Suppressor macrophage treated with lipopolysaccharide for 1 hour (primary cell): ENCODE data around the gene SMNDC1.
A peak's percentile ranks its signal among the peaks of the same experiment; 100 is the strongest.
"Not testable (repeated sequence)": the region's sequence is repeated elsewhere in the genome, so short reads cannot be mapped to it uniquely, and the experiment has no call there.

Experiments used
- DNase-seq, 3 donors: peaks; one replicate each; pipeline ENCODE4 v3.0.0-alpha.2; 2020 to 2022

Gene SMNDC1

DNA sequence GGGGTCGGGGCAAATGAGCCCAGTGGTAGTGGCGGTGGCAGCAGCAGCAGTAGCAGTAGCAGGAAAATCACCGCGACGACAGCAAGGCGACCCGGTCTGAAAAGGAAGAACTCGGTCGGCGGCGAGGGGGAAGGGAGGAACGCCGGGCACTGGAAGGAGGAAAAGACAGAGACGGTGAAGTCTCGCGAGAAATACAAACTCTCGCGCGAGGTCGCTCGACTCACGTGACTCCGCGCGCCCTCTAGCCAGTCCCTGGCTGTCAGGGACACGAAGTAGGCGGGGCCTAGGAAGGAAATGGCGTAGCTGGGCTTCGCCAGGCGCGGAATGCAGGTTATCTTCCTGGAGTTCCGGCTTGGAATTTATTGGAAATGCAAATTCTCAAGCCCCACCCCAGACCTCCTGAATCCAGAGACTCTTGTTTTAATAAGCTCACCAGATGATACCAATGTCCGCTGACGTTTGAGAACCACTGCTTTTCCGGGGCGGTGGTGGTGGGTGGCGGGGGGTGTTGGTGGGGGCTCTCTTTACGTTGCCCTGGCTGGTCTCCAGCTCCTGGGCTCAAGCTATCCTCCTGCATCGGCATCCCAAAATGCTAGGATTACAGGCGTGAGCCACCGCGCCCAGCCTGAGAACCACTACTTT lies at the start of gene SMNDC1:
TSS of gene SMNDC1 (minus strand) at position 141 of the 642 bp plus-strand sequence. CDS start 1,333 bp downstream, outside the sequence.
- DNase-seq = peak; percentile 98 to 99 (median 99)

DNA sequence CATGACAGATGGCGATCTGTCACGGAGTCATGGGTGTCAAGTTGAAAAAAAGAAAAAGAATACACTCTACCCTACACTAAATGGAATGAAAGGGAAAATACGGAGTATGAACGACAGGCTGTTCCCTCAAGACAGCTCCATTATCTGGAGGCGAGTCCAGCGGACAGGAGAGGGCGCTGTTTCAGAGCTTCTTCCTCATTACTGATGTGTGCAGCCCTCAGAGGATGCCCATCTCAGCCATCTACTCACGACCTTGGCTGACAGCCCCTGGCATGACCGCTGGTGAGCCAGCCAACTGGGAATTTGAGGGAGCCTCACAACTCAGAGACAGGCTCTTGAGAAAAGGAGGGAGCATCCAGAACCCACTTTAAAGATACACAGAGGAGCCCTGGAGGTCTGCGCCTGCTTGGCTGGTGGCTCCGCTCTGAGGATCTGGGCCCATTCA lies 49.6 kb upstream of the SMNDC1 start:
- DNase-seq = peak; percentile 78 to 94 (median 93)

DNA sequence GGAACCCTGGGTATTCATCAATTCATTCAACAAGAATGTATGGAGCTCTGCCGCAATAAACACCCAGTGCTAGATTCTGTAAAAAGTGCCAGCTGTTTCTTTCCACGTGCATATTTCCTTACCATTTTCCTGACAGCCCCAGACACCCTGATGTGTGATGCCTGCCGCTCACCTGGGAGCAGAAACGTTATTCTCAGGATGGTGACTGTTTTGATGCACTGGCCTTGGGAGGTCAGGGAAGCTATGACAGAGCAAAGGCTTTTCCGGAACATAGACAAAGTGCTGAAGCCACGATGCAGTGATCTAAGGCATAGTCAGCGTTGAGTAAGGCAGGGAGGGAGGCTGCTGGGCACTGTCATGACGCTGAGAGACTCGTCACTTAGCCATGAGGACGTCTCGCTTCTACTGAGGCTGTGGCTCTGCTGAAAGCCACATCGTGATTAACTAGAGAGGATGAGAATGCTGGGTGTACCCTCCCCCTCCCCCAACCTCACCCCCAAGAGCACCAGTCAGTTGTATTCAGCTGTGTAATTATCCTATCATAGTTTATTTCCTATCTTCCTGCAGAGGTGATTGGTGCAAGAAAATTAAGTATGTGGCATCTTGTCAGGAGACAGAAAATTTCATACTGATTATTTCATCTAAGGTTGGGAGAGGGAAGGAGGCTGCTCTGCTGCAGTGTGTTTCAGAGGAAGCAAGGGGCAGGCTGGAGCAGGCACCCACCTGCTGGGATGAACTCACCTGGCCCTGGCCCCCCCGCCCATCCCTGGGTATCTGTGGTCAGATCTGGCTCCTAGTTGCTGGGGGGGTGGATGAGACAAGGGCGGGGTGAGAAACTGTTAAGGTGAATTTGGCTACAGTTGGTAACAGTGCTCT lies 48.8 kb upstream of the SMNDC1 start:
- DNase-seq = peak; percentile 66 to 72 (median 67)

DNA sequence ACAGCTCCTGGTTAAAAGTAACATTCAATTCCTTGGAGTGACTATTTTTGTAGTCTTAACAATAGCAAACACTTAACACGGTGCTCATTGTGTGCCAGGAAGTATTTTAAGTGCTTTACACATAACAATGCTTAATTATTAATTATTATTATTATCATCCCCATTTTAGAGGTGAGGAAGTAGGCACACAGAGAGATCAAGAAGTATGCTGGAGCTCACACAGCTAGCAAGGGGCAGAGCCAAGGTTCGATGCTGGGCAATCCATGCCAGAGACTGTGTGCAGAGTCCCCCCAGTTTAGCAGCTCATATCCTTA lies 48.2 kb upstream of the SMNDC1 start:
- DNase-seq = no peak

DNA sequence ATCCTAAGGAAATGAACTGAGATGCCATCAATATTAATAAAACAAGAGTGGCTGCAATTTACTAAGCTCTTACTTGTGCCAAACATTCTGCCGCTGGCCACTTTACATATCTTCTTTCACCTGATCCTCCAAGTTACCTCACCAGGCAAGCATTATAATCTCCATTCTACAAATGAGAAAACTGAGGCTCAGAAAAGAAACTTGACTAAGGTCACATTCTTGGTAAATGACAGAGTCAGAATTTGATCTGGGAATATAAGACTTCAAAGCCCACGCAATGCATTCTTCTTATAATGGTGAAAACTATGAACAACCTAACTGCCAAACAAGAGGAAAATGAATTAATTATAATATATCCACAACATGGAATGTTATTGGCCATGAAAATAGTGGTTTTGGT lies 46.1 kb upstream of the SMNDC1 start:
- no peak for DNase-seq

DNA sequence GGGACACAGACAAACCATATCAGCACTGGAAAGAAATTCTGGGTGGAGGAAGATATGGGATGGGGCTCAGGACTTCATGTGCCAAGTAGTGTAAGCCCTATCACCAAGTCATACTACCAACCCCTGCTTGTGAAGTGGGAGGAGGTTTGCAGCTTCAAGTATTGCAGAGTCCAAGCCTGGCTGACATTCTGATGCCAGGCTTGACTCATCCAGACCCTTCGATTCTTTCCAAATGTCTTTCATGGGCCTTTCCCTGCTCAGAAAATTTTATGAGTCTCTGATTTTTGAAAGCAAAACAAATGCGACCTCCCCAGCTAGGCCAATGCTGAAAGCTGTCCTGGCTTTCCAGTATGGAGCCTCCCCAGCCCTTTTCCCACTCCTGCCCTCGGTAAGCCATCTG lies 45.1 kb upstream of the SMNDC1 start:
- peak in 2 of 3 donors; percentile 30 to 66 for DNase-seq

DNA sequence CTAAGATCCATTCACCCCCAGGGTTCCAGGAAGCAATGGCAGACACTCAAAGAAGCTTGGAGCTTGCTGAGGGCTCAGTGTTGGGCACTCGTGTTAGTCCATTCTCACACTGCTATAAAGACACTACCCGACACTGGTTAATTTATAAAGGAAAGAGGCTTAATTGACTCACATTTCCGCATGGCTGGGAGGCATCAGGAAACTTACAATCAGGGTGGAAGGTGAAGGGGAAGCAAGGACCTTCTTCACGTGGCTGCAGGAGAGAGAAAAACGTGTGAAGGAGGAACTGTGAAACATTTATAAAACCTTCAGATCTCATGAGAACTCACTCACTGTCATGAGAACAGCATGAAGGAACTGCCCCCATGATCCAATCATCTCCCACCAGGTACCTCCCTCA lies 44.7 kb upstream of the SMNDC1 start:
- DNase-seq = no peak

DNA sequence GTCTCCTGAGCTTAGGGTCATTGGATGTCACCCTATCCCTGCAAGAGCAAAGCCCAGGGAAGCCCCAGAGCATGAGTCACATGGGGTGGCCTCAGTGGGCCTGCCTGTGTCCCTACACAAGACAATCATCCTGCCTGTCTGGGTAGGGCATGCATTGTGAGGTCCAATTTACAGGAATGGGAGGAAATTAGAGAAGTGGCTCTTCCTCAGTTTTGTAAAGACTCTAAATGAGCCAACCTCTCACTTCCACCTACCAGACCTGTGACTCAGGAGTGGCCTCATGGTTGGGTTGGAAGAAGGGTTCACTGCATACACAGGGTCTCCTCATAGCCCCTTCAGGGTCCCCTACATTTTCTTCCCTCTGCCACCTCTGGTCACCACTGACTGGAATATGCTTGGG lies 43.6 kb upstream of the SMNDC1 start:
- DNase-seq = peak; percentile 49 to 79 (median 51)

DNA sequence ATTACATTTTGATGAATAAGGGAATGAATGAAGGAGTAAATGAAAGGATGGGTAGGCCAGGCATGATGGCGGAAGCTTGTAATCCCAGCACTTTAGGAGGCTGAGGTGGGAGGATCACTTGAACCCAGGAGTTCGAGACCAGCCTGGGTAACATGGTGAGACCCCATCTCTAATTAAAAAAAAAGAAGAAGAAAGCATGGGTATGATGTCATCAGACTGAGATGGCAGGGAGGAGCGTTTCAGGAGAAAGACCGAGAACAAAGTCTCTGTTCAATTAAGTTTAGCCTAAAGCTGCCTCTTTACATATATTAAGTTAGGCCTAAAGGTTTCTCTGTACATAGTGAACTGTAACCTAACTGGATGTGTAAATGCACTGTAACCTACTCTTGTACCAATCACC lies 42.2 kb upstream of the SMNDC1 start:
- no peak for DNase-seq

DNA sequence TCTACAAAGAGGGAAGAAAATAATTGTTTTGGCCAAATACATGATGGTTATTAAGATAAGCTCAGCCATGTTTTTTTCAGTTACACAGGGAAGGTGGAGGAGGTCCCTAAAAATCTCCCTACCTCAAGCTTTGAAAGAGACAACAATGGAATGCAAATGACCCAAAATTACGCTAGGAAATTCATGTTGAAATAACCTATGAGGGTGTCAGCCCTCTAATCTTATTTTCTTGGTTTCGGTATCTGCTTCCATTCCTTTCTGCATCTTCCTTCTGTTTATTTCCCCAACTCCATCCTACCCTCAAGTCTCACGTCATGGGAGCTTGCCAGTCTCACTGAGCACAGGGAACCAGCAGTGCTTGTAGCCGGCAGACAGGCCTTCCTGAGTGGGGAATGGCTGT lies 40.6 kb upstream of the SMNDC1 start:
- DNase-seq = peak in 2 of 3 donors; percentile 24 to 50

DNA sequence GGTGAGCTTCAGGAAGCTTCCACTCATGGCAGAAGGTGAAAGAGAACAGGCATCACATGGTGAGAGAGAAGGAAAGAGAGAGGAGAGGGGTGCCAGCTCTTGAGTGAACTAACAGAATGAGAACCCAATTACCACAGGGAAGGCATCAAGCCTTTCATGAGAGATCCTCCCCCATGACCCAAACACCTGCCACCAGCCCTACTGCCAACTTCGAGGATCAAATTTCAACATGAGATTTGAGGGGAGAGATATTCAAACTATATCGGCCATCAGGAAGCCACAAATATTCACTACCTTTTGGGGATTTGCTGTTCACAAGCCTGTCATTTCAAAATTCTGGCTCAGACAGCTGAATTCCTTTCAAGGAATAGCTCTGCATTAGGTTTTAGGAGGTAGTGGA lies 39.9 kb upstream of the SMNDC1 start:
- DNase-seq = no peak

DNA sequence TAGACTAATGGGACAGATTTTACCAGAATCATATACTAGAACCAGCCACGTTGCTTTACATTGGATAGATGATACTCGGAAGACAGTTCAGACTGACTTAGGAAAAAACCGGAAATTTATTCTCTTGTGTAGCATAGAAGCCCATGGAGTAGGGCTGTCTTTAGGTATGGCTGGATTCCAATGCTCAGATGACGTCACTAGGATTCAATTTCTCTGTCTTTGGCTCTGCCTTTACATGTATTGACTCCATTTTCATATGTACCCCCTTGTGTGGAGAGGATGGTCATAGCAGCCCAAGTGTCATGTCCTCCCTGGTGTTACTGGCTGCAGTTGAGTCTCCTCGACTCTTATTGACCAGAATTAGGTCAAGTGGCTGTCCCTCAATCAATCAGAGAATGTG lies 39.2 kb upstream of the SMNDC1 start:
- DNase-seq = no peak

DNA sequence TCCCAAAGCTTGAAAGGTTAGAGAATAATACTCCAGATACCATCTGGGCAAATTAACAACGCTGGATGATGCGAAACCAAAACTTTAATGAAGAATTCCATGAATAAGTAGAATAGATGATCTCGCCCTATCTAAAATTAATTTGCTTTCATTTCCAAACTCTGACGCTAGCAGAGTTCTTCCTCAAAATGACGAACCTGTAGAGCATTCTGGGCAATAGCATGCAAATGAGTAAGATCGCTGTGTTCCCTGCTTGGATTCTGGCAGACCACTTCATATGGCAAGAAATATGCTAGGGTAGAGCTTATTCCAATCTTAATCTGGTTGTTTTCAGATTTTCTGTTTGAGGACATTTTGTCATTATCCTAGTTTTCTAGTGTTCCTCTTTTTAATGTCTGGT lies 36.1 kb upstream of the SMNDC1 start:
- DNase-seq = peak; percentile 66 to 94 (median 75)

DNA sequence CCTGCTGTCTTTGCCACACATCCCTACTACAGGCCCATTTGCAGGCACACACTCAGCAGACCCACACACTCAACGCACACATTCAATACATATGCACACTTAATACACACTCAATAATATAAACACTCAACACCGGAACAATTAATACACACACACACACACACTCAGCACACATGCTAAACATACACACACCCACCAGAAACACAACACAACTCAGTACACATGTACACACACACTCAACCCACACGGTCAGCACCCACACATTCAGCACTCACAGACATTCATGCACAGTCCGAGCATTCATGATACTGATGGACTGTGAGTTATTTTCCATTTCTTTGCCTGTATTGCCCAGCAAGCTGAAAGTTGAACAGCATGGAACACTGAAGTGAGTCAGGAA lies 35.4 kb upstream of the SMNDC1 start:
- DNase-seq = no peak

DNA sequence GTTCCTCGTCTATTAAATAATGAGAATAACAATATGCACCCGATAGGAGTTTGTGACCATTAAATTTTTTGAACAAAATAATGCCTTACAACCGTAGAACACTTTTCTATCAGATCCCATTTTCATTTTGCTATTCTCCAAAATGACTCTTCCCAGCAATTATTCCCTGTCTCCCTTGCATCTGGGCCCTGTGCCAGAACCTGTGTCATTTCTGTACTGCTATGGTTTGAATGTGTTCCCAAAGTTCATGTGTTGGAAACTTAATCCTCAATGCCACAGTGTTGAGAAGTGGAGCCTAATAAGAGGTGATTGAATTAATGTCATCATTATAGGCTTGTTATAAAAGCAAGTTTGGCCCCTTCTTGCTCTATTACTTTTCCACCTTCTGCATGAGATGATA lies 33.2 kb upstream of the SMNDC1 start:
- no peak for DNase-seq

DNA sequence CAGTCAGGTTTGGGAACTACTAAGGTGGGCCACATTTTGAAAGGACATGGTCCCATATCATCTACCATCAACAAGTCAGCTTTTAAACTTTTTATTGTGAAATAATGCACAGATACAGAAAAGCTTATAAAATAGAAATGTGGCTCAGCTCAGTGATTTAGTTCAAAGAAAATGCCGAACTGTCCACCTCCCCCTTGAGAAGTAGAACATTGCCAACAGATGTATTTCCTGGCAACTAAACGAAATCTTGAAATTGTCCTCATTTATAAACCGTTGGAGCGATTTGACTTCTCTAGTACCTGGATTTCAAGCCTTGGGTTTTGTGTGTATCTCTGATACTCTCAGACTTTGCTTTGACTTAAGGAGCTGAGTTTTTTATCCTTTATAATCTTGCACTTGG lies 32.7 kb upstream of the SMNDC1 start:
- DNase-seq = no peak

DNA sequence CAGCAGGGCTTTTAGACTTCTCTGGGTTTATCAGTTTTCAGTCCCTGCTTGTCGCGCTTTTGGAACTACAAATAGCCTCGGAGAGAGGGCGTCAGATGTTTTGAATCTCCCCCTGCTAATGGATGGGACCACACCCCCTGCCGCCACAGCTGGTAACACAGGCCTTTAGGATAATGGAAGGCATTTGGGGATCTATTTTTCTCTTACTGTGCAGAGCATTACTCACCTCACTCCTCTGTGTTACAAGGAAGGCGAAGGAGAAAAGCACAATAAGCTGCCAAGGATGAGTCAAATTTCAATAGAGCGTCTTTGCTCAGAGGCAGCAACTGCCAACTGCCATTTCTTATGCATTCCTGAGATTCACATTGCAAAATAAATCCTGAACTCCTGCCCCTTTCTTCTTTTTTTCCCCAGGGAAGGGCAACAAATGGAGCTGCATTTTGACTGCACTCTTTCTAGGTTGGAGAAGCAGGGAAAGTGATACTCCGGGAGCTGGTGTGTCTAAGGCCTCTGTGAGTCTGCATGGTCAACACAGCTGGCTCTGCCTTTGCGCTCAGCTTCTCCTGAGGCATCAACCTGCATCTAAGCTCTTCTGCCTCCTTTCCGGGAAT lies 31.5 kb upstream of the SMNDC1 start:
- DNase-seq = no peak

DNA sequence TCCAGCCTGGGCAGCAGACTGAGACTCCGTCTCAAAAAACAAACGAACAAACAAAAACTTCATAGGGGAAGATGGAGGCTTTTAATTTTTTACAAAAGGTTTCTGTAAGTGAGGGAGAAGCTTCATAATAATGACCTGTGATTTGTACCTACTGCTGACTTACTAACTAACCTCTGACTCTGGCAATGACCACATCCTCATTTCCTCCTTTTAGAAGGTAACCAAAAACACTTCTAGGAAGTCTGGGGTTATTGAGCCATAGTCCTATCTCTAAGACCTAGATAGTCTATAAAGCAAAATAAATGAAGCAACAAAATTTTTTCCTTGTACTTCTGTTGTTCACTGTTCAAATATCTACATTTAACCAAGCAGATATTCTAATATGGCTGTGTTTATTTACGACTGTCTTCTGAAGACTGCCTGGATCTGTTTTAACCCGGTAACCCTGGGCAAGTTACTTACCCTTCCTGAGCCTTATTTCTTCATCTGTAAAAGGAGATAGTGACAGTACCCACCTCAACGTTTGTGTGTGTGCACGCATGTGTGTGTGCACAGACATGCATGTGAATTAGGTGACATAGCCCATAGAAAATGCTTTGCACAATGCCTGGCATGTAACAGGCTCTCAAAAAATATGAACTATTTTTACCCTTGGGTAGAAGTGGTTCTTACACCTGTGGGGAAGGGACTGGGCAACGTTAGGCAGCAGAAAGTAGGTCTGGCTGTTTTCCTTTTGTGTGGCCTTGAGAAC lies 30.8 kb upstream of the SMNDC1 start:
- peak in 1 of 3 donors; percentile 29 for DNase-seq

DNA sequence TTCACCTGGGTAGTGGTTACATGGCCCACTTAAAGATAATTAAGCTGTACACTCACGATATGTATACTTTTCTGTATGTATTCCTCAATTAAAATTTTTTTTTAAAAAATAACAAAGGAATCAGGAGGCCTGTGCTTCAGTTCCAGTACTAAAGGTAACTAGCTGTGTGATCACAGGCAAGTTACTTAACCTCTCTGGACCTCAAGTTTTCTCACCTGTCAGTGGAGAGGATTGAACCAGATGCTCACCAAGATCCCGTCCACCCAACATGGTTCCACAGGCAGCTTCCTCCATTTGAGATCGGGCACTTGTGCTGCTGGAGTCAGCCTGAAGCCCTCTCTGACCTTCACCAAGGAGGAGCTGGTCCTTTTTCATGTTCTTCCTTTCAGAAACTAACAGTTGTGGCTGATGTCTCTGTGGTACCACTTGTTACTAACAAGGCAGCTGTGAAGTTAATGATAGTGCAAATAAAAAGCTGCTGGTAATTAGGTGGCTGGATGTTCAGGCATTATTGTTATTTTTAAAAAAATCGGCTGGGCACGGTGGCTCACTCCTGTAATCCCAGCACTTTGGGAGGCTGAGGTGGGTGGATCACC lies 29.4 kb upstream of the SMNDC1 start:
- DNase-seq = no peak

DNA sequence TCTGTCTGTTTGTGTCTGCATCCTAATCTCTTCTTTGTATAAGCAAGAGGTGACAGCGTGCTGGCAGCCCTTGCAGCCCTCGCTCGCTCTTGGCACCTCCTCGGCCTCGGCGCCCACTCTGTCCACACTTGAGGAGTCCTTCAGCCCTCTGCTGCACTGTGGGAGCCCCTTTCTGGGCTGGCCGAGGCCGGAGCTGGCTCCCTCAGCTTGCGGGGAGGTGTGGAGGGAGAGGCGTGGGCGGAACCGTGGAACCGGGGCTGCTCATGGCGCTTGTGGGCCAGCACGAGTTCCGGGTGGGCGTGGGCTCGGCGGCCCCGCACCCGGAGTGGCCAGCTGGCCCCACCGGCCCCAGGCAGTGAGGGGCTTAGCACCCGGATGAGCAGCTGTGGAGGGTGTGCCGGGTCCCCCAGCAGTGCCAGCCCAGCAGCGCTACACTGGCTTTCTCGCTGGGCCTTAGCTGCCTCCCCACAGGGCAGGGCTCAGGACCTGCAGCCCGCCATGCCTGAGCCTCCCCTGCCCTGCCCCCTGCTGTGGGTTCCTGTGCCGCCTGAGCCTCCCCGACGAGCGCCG lies 26.6 kb upstream of the SMNDC1 start:
- not testable (repeated sequence) for DNase-seq

DNA sequence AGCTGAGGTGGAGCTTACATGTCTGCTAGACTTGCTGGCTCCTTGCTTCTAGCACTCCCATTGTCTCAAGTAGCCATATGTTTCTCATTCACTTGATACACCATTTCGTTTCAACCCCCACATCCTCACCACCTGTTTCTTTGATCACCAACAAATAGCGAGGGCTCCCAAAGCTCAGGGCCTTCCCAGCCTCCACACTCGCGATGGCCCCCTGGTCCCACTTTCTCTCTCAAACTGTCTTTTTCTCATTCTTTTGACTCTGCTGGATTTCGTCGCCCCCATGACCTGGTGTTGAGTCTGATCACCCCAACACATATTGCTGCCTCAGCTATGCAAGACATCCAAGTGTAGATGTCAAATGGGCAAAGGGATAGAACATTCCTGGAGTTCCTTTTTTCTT lies 26.0 kb upstream of the SMNDC1 start:
- no peak for DNase-seq

DNA sequence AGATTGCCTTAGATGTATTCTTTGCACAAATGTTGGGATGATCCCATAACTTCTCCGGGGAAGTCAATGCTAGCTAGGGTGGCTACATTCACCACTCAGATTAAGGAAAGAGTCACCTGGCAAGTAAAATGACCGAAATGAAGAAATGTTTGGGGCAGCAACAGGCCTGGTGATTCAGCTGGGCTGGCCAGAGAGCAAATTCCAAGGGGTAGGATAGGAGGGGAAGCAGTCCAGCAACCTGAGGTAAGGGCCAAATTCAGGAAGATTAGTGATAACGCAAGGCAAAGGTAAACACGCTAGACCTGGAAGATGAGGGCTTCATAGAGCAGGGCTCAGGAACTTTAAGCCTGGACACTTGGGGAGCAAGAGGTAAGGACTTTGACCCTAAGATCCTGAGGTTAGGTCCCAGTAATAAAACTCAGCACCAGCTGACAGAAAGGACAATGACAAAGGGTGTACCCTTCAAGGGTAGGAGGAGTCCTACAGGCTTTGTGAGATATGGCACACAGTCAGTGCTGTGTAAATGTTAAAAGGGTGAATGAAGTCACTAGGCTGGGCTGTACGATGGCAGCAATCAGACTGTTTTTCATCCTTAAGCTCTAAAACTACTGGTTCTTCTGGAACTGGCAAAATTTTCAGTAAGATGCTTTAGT lies 22.7 kb upstream of the SMNDC1 start:
- DNase-seq = peak in 1 of 3 donors; percentile 38
